Inferior parietal cortex (tissue), 1 donor: ENCODE data around the gene GIPC3.
"Not testable (repeated sequence)": the region's sequence is repeated elsewhere in the genome, so short reads cannot be mapped to it uniquely, and the experiment has no call there.

Experiments used
- DNase-seq: peaks from one replicate; pipeline ENCODE4 v3.0.0-alpha.2; 2016; ENCODE audit errors: extremely low spot score

The GIPC3 gene

GRCh38 chr19:3576696-3577443 lies 8.4 kb upstream of the GIPC3 start:
- peak; percentile 13 for DNase-seq

GRCh38 chr19:3577723-3578344 lies 7.4 kb upstream of the GIPC3 start:
- no peak for DNase-seq

- DNase-seq = no peak
Observed at GRCh38 chr19:3578390-3578789, 6.9 kb upstream of the GIPC3 start.

- no peak for DNase-seq
Observed at GRCh38 chr19:3580156-3580934, 4.9 kb upstream of the GIPC3 start.

GRCh38 chr19:3581792-3582191 lies 3.5 kb upstream of the GIPC3 start:
- DNase-seq = not testable (repeated sequence)

- DNase-seq = not testable (repeated sequence)
Observed at GRCh38 chr19:3584036-3584802, 1.1 kb upstream of the GIPC3 start.

GRCh38 chr19:3586127-3586626 lies 899 bp downstream of the GIPC3 start:
- DNase-seq = no peak

GRCh38 chr19:3586707-3587346 lies 1.5 kb downstream of the GIPC3 start:
- no peak for DNase-seq

GRCh38 chr19:3589439-3589838 lies 4.2 kb downstream of the GIPC3 start:
- no peak for DNase-seq

- DNase-seq = no peak
Observed at GRCh38 chr19:3589949-3590348, 4.7 kb downstream of the GIPC3 start.

- DNase-seq = no peak
Observed at GRCh38 chr19:3590991-3591659, 5.8 kb downstream of the GIPC3 start.

GRCh38 chr19:3591876-3592613 lies 6.8 kb downstream of the GIPC3 start:
- no peak for DNase-seq

- DNase-seq = no peak
Observed at GRCh38 chr19:3593156-3593555, 7.9 kb downstream of the GIPC3 start.

GRCh38 chr19:3595521-3596061 lies 10.3 kb downstream of the GIPC3 start:
- DNase-seq = no peak

GRCh38 chr19:3599776-3600187 lies 14.5 kb downstream of the GIPC3 start:
- DNase-seq = no peak

- DNase-seq = no peak
Observed at GRCh38 chr19:3601021-3601420, 15.7 kb downstream of the GIPC3 start.

GRCh38 chr19:3603121-3603811 lies 18.0 kb downstream of the GIPC3 start:
- DNase-seq = no peak

GRCh38 chr19:3604227-3604986 lies 19.1 kb downstream of the GIPC3 start:
- no peak for DNase-seq
